ENCODE data around the gene PPP1R1C. TPM values are rescaled to one million over a fixed set of nuclear protein-coding genes. Genes with fewer than 3 reads are reported as not detected.

Gene PPP1R1C
- total RNA-seq, 1 donor from 2014 or later: 5.5 TPM

DNA sequence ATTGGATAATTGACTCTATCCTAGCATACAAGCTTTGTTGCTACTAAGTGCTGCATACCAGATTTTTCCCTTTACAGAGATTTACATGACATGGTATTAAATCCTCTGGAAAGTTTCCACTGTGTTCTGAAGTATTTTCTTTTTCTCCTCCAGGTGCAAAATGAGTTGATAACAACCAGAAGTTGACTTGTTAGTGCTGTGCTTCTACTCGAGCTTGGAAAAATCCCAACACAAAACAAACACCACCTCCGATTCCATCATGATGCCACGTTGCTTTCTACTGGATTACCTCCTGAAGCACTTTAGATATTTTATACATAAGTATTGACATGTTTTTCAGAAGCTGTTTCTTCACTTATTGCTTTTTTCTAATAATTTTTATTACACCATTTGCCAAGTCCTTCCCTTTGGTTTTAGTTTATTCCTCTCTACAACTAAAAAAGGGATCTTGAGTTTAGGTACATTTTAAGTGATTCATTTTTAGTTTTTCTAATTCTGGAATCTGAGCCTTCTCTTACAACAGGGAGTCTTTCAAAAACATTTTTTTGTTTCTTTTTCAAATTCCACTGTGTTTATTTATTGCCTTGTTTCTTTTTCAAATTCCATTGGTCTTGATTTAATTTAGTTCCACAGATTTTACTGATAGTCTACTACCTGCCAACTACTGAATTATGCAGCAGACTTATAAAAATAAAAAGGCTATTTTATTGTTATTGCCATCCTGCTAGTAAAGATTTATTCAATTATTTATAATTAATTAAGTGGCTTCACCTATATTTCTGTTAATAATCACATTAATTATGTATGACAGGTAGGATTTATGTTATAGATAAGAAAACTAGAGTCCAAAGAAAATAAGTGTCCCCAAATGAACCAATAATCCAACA is 143.4 kb downstream of the PPP1R1C start:
- Mint-ChIP-seq H3K4me3 (no peak overlapping the region), H3K27me3 (ENCODE audit: insufficient read depth, low read depth) (no peaks in the 10 kb centered on the region), H3K9me3 (peaks cover 6% of the 10 kb centered on the region), H3K4me1 (no peaks in the 10 kb centered on the region), H3K27ac (no peak overlapping the region), H3K36me3 (no peaks in the 10 kb centered on the region)
- no peaks in the 10 kb centered on the region for H4K20me1 ChIP-seq (ENCODE audit: low read depth)
- H3F3A ChIP-seq (ENCODE audit: low read depth): no peaks in the 10 kb centered on the region
- H3K4me3 ChIP-seq: no peak overlapping the region
- no peaks in the 10 kb centered on the region for H3K79me2 ChIP-seq (ENCODE audit: low read depth)
- H3K4me1 ChIP-seq: peaks cover 8% of the 10 kb centered on the region
- no peak overlapping the region for H3K27ac ChIP-seq
- H3K36me3 ChIP-seq: no peaks in the 10 kb centered on the region
- no peak overlapping the region for H3K4me2 ChIP-seq
- no peak for DNase-seq (ENCODE audit: low spot score)
- no peak overlapping the region for H3K9ac ChIP-seq
- H2AFZ ChIP-seq (replicated peaks): no peak overlapping the region
- no peaks in the 10 kb centered on the region for H3K27me3 ChIP-seq
- TF ChIP-seq EZH2 (IDR thresholded peaks at IDR 0.05) (no peak), EZH2phosphoT487 (IDR thresholded peaks at IDR 0.05) (no peak)
- TF ChIP-seq, protein P1, sequence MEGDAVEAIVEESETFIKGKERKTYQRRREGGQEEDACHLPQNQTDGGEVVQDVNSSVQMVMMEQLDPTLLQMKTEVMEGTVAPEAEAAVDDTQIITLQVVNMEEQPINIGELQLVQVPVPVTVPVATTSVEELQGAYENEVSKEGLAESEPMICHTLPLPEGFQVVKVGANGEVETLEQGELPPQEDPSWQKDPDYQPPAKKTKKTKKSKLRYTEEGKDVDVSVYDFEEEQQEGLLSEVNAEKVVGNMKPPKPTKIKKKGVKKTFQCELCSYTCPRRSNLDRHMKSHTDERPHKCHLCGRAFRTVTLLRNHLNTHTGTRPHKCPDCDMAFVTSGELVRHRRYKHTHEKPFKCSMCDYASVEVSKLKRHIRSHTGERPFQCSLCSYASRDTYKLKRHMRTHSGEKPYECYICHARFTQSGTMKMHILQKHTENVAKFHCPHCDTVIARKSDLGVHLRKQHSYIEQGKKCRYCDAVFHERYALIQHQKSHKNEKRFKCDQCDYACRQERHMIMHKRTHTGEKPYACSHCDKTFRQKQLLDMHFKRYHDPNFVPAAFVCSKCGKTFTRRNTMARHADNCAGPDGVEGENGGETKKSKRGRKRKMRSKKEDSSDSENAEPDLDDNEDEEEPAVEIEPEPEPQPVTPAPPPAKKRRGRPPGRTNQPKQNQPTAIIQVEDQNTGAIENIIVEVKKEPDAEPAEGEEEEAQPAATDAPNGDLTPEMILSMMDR (IDR thresholded peaks at IDR 0.05): no peak
- no peaks in the 10 kb centered on the region for H3K9me3 ChIP-seq (ENCODE audit: low read depth)

DNA sequence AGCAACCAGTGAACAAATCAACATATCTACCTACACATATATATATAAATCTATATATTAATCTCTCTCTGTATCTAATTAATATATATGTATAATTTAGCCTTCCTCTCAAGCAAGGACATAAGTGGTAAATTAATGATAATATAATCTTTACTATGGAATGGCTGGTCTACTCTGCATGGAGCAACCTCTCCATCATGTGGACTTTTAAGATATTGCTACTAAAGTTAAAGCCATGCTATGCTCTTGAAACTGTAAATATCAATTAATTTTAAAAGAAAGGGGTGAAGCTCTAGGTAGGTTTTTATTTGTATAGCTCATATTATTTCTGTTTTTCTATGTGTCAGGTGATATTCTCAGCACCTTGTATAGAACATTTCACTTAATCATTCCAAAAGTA is 147.0 kb downstream of the PPP1R1C start:
- H3K36me3 Mint-ChIP-seq: no peaks in the 10 kb centered on the region
- H3K4me2 ChIP-seq: no peak overlapping the region
- H3K27me3 Mint-ChIP-seq (ENCODE audit: insufficient read depth, low read depth): no peaks in the 10 kb centered on the region
- no peaks in the 10 kb centered on the region for H3K4me1 Mint-ChIP-seq
- no peak overlapping the region for H3K4me3 ChIP-seq
- no peak overlapping the region for H3K27ac ChIP-seq
- H3K9ac ChIP-seq: no peak overlapping the region
- no peaks in the 10 kb centered on the region for H3K9me3 ChIP-seq (ENCODE audit: low read depth)
- no peak for DNase-seq (ENCODE audit: low spot score)
- H3K79me2 ChIP-seq (ENCODE audit: low read depth): no peaks in the 10 kb centered on the region
- H3K27ac Mint-ChIP-seq: no peak overlapping the region
- H3K27me3 ChIP-seq: no peaks in the 10 kb centered on the region
- no peaks in the 10 kb centered on the region for H4K20me1 ChIP-seq (ENCODE audit: low read depth)
- H3K4me3 Mint-ChIP-seq: no peak overlapping the region
- peaks cover 8% of the 10 kb centered on the region for H3K4me1 ChIP-seq
- no peaks in the 10 kb centered on the region for H3K9me3 Mint-ChIP-seq
- H2AFZ ChIP-seq (replicated peaks): no peak overlapping the region
- H3F3A ChIP-seq (ENCODE audit: low read depth): no peaks in the 10 kb centered on the region
- TF ChIP-seq, protein P1 (IDR thresholded peaks at IDR 0.05): peak; percentile 30
- no peak for TF ChIP-seq EZH2 (IDR thresholded peaks at IDR 0.05)
- TF ChIP-seq EZH2phosphoT487 (IDR thresholded peaks at IDR 0.05): no peak
- no peaks in the 10 kb centered on the region for H3K36me3 ChIP-seq

DNA sequence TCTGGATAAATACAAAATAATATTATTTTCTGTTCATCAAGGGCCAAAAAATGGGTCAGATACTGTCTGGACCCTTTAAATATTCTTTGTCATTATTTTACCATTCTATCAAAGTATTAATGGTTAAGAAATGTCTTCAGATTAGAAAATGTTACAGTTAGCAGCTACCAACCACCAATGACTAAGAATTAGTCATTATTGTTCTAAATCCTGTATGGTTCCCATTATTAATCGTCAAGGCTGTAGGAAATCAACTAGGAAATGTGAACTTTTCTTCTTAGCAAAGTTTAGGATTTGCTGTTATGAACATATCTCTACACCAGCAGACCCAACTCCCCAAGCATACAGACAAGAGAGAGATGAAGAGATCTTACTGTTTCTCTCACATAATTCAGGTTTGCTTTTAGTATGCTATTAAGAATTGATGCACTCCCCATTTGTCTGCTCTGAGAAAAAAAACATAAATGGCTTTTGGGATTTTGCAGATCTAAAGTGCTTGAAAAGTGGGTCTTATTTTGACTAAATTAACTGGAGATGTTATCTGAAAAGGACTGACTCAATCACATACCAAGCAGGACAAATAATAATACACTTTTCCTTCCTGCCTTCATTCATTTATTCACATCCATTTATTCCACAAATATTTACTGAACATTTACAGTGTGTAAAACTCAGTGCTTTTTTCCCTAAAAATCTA is 147.7 kb downstream of the PPP1R1C start:
- H3K4me3 ChIP-seq: no peak overlapping the region

More for the DNA sequence above, 147.7 kb downstream of the PPP1R1C start:
- Histone ChIP-seq H3K4me1 (peaks cover 8% of the 10 kb centered on the region), H3K27me3 (no peaks in the 10 kb centered on the region), H3K79me2 (ENCODE audit: low read depth) (no peaks in the 10 kb centered on the region), H4K20me1 (ENCODE audit: low read depth) (no peaks in the 10 kb centered on the region), H3K9me3 (ENCODE audit: low read depth) (no peaks in the 10 kb centered on the region), H3K27ac (no peak overlapping the region), H3F3A (ENCODE audit: low read depth) (no peaks in the 10 kb centered on the region), H3K4me2 (no peak overlapping the region), H2AFZ (replicated peaks) (peak overlapping the region; percentile 60), H3K9ac (no peak overlapping the region), H3K36me3 (no peaks in the 10 kb centered on the region)
- H3K27me3 Mint-ChIP-seq (ENCODE audit: insufficient read depth, low read depth): no peaks in the 10 kb centered on the region
- H3K36me3 Mint-ChIP-seq: no peaks in the 10 kb centered on the region
- no peaks in the 10 kb centered on the region for H3K4me1 Mint-ChIP-seq
- TF ChIP-seq, protein P1 (IDR thresholded peaks at IDR 0.05): no peak
- no peak for TF ChIP-seq EZH2phosphoT487 (IDR thresholded peaks at IDR 0.05)
- TF ChIP-seq EZH2 (IDR thresholded peaks at IDR 0.05): no peak
- H3K4me3 Mint-ChIP-seq: no peak overlapping the region
- no peak for DNase-seq (ENCODE audit: low spot score)
- H3K9me3 Mint-ChIP-seq: no peaks in the 10 kb centered on the region
- no peak overlapping the region for H3K27ac Mint-ChIP-seq
